Ascending aorta (tissue), 2 donors: ENCODE results near the gene TTR. TPM values are rescaled to one million over a fixed set of nuclear protein-coding genes. Genes with fewer than 3 reads are reported as not detected.

Source experiments
- DNase-seq, 2 donors: peaks; one replicate each; pipeline ENCODE4 v3.0.0-alpha.2; 2019; ENCODE audit warnings: low spot score in 2 of 2
- H3K27ac ChIP-seq, 2 donors: fragments of 200-600 bp; sonication (generic); one replicate each; pipeline ENCODE4 v1.5.1; 2016 to 2017; ENCODE audit warnings: mild to moderate bottlenecking in 1 of 2
- H3K27me3 ChIP-seq: fragments of 200-600 bp; sonication (generic); one replicate; pipeline ENCODE4 v1.5.1; 2017
- H3K36me3 ChIP-seq, 2 donors: fragments of 200-600 bp; sonication (generic); one replicate each; pipeline ENCODE4 v1.5.1; 2016
- H3K4me1 ChIP-seq, 2 donors: fragments of 200-600 bp; sonication (generic); one replicate each; pipeline ENCODE4 v1.5.1; 2016 to 2017; ENCODE audit warnings: mild to moderate bottlenecking in 1 of 2
- H3K4me3 ChIP-seq, 2 donors: fragments of 200-600 bp; sonication (generic); one replicate each; pipeline ENCODE4 v1.5.1; 2016 to 2017; ENCODE audit warnings: mild to moderate bottlenecking in 1 of 2
- H3K9me3 ChIP-seq, 2 donors: fragments of 200-600 bp; sonication (generic); one replicate each; pipeline ENCODE4 v1.5.1; 2016
- intact Hi-C: fragments of 100-400 bp; cut with DNase I; formaldehyde crosslinking; loops from one replicate; pipeline ENCODE4 v1.15.1; 2023
- total RNA-seq: library from RNA; depleted of rRNA; stranded (reverse); fragments of >200 nt; gene quantifications from one replicate; pipeline ENCODE4 v1.1.0, GENCODE V29; 2016
- TF ChIP-seq, protein P1 (sequence below), 3 experiments: fragments of 200-600 bp in 2 of 3; fragments of 450-650 bp in 1 of 3; sonication (generic) in 2 of 3; IDR thresholded peaks; one replicate each; pipeline ENCODE4 v1.5.1; 2016 to 2019; ENCODE audit warnings: antibody characterized with exemption in 3 of 3, mild to moderate bottlenecking in 1 of 3, moderate library complexity in 1 of 3

The TTR gene
- total RNA-seq, 1 donor from 2014 or later: 5.2 TPM

DNA sequence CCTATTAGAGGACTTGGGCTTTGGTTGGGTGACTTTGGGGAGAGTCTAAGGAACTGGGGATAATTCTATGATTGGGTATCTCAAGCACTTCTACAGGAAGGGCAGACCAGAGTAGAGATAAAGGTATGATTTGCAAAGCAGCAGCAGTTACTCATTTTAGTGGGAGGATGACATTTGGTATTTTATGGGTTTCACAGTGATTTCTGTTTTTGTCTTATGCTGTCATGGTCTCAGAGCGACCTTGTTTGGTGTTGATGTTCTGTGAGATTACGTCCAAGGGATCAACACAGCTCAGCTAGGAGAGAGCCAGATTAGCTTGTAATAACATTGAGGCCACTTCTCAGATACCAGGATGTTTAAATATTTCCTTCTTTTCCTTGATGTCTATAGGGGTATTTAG lies 18.2 kb downstream of the TTR start:
- Histone ChIP-seq H3K9me3 (no peaks in the 10 kb centered on the region), H3K36me3 (no peaks in the 10 kb centered on the region), H3K4me1 (no peaks in the 10 kb centered on the region), H3K4me3 (no peak overlapping the region), H3K27ac (no peak overlapping the region), H3K27me3 (no peaks in the 10 kb centered on the region)
- DNase-seq: no peak
- TF ChIP-seq, protein P1, sequence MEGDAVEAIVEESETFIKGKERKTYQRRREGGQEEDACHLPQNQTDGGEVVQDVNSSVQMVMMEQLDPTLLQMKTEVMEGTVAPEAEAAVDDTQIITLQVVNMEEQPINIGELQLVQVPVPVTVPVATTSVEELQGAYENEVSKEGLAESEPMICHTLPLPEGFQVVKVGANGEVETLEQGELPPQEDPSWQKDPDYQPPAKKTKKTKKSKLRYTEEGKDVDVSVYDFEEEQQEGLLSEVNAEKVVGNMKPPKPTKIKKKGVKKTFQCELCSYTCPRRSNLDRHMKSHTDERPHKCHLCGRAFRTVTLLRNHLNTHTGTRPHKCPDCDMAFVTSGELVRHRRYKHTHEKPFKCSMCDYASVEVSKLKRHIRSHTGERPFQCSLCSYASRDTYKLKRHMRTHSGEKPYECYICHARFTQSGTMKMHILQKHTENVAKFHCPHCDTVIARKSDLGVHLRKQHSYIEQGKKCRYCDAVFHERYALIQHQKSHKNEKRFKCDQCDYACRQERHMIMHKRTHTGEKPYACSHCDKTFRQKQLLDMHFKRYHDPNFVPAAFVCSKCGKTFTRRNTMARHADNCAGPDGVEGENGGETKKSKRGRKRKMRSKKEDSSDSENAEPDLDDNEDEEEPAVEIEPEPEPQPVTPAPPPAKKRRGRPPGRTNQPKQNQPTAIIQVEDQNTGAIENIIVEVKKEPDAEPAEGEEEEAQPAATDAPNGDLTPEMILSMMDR (IDR thresholded peaks at IDR 0.05): no peak
- intact Hi-C loops: no loop called here

DNA sequence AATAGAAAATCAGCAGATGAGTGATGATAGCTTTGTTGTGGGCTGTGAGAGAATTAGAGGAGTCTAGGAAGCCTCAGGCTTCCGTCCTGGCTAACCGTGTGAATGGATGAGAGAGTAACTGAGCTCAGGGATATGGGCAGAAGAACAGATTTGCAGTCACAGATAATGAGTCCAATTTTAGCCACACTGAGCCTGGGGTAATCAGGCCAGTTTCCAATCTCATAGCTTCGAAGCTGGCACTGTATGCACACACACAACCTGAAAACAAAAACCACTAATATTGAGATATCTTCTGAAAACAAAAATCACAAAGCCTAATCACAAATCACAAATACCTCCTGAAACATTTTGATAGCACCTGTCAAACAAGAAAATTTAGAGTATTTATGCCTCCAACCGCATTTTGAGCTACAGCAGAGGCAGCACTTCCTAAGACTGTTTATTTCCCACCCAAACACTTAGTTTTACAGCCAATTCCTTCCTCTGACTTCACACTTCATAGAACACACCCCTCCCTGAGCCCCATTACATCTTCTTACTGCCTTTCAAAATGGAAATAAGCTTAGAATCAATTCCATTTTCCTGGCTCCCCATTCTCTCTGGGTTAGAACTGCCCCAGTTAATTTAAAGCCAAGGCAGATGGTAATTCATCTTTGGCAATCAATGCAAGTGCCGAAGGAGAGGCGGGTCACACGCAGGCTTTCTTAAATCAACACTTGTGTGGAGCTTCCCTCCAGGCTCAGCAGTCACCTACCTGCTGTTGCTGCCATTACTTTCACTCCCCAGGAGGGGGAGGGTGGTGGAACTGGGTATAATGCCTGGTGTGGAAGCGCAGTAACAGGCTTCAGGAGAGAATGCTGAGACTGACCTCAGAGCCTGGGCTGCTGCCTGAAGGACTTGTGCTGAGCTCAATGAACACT lies 18.9 kb downstream of the TTR start:
- TF ChIP-seq, protein P1 (IDR thresholded peaks at IDR 0.05): no peak
- DNase-seq: no peak
- no peaks in the 10 kb centered on the region for H3K27me3 ChIP-seq
- H3K4me3 ChIP-seq: no peak overlapping the region
- no peak overlapping the region for H3K27ac ChIP-seq
- no peaks in the 10 kb centered on the region for H3K4me1 ChIP-seq
- H3K36me3 ChIP-seq: no peaks in the 10 kb centered on the region
- intact Hi-C loops: no loop called here
- no peaks in the 10 kb centered on the region for H3K9me3 ChIP-seq

GRCh38 chr18:31611511-31611910 lies 19.8 kb downstream of the TTR start:
- Histone ChIP-seq H3K27ac (no peak overlapping the region), H3K27me3 (no peaks in the 10 kb centered on the region), H3K9me3 (no peaks in the 10 kb centered on the region), H3K36me3 (no peaks in the 10 kb centered on the region), H3K4me3 (no peak overlapping the region), H3K4me1 (no peaks in the 10 kb centered on the region)
- no peak for DNase-seq
- intact Hi-C loops: no loop called here
- TF ChIP-seq, protein P1 (IDR thresholded peaks at IDR 0.05): no peak

GRCh38 chr18:31612124-31612523 lies 20.4 kb downstream of the TTR start:
- TF ChIP-seq, protein P1 (IDR thresholded peaks at IDR 0.05): no peak
- Histone ChIP-seq H3K36me3 (no peaks in the 10 kb centered on the region), H3K27me3 (no peaks in the 10 kb centered on the region), H3K4me1 (no peaks in the 10 kb centered on the region), H3K27ac (no peak overlapping the region), H3K9me3 (no peaks in the 10 kb centered on the region), H3K4me3 (no peak overlapping the region)
- no peak for DNase-seq
- intact Hi-C loops: no loop called here

GRCh38 chr18:31614044-31614443 lies 22.4 kb downstream of the TTR start:
- Histone ChIP-seq H3K9me3 (no peaks in the 10 kb centered on the region), H3K4me1 (no peaks in the 10 kb centered on the region), H3K36me3 (no peaks in the 10 kb centered on the region), H3K4me3 (no peak overlapping the region), H3K27me3 (no peaks in the 10 kb centered on the region), H3K27ac (no peak overlapping the region)
- no peak for DNase-seq
- TF ChIP-seq, protein P1 (IDR thresholded peaks at IDR 0.05): no peak
- intact Hi-C loops: no loop called here
